Parathyroid adenoma (tissue), 2 donors: Measurements from ENCODE around the gene LFNG.

Experiments used
- H2AFZ ChIP-seq: fragments of 300-600 bp; sonication (generic); one replicate; pipeline ENCODE4 v1.7.0; 2017; ENCODE audit warnings: antibody characterized with exemption, mild to moderate bottlenecking
- H3K27ac ChIP-seq: fragments of 300-600 bp; sonication (generic); one replicate; pipeline ENCODE4 v1.7.0; 2017
- H3K27me3 ChIP-seq: fragments of 300-600 bp; sonication (generic); one replicate; pipeline ENCODE4 v1.7.0; 2017; ENCODE audit warnings: low read length; ENCODE audit not compliant: control insufficient read depth, insufficient read depth
- H3K36me3 ChIP-seq: fragments of 300-600 bp; sonication (generic); one replicate; pipeline ENCODE4 v1.7.0; 2017; ENCODE audit warnings: low read length; ENCODE audit not compliant: control insufficient read depth, insufficient read depth
- H3K4me1 ChIP-seq: fragments of 300-600 bp; sonication (generic); one replicate; pipeline ENCODE4 v1.7.0; 2017; ENCODE audit warnings: control low read depth
- H3K4me2 ChIP-seq: fragments of 300-600 bp; sonication (generic); one replicate; pipeline ENCODE4 v1.7.0; 2017; ENCODE audit warnings: low read length
- H3K4me3 ChIP-seq: fragments of 300-600 bp; sonication (generic); one replicate; pipeline ENCODE4 v1.7.0; 2017; ENCODE audit warnings: low read depth, low read length
- H3K79me2 ChIP-seq: fragments of 300-600 bp; sonication (generic); one replicate; pipeline ENCODE4 v1.7.0; 2017; ENCODE audit warnings: control low read depth
- H3K9ac ChIP-seq: fragments of 300-600 bp; sonication (generic); one replicate; pipeline ENCODE4 v1.7.0; 2017; ENCODE audit warnings: mild to moderate bottlenecking
- H3K9me3 ChIP-seq: fragments of 300-600 bp; sonication (generic); one replicate; pipeline ENCODE4 v1.7.0; 2017; ENCODE audit warnings: low read length; ENCODE audit not compliant: control insufficient read depth
- CTCF ChIP-seq: fragments of 300-600 bp; sonication (generic); IDR thresholded peaks from one replicate; pipeline ENCODE4 v1.7.0; 2017; ENCODE audit warnings: antibody characterized with exemption, mild to moderate bottlenecking
- donor health status: primary hyperparathyroidism.

LFNG gene

GRCh38 chr7:2553831-2554581 is 34.4 kb downstream of the LFNG start:
- TF ChIP-seq CTCF: no peak
- no peaks in the 10 kb centered on the region for H3K27me3 ChIP-seq
- peaks cover 4% of the 10 kb centered on the region for H3K4me1 ChIP-seq
- no peak overlapping the region for H3K27ac ChIP-seq
- peak overlapping the region; percentile 87 for H3K4me3 ChIP-seq
- H2AFZ ChIP-seq: peak overlapping the region; percentile 9
- H3K79me2 ChIP-seq: peaks cover 14% of the 10 kb centered on the region
- no peaks in the 10 kb centered on the region for H3K36me3 ChIP-seq
- no peak overlapping the region for H3K9ac ChIP-seq
- peak overlapping the region; percentile 87 for H3K4me2 ChIP-seq
- no peaks in the 10 kb centered on the region for H3K9me3 ChIP-seq

GRCh38 chr7:2554661-2555111 is 35.1 kb downstream of the LFNG start:
- Histone ChIP-seq H3K27me3 (no peaks in the 10 kb centered on the region), H3K9ac (no peak overlapping the region), H3K4me2 (peak overlapping the region; percentile 87), H3K4me3 (peak overlapping the region; percentile 87), H3K36me3 (no peaks in the 10 kb centered on the region), H3K79me2 (peaks cover 19% of the 10 kb centered on the region), H2AFZ (peak overlapping the region; percentile 100), H3K9me3 (no peaks in the 10 kb centered on the region), H3K27ac (no peak overlapping the region), H3K4me1 (peaks cover 4% of the 10 kb centered on the region)
- no peak for TF ChIP-seq CTCF

GRCh38 chr7:2555121-2556052 is 35.8 kb downstream of the LFNG start, which contains the start of gene BRAT1:
BRAT1 (minus strand) TSS chr7:2555524; CDS start chr7:2554431, 1,093 bp downstream.
- H3K4me1 ChIP-seq: peaks cover 8% of the 10 kb centered on the region
- H3K9me3 ChIP-seq: no peaks in the 10 kb centered on the region
- no peaks in the 10 kb centered on the region for H3K36me3 ChIP-seq
- H3K4me3 ChIP-seq: peak within 1 kb of the TSS; percentile 87
- peak; percentile 39 for TF ChIP-seq CTCF
- H3K9ac ChIP-seq: peak within 1 kb of the TSS; percentile 73
- peak within 1 kb of the TSS; percentile 87 for H3K4me2 ChIP-seq
- H3K79me2 ChIP-seq: peaks cover 24% of the 10 kb centered on the region
- no peaks in the 10 kb centered on the region for H3K27me3 ChIP-seq
- peak within 1 kb of the TSS; percentile 98 for H3K27ac ChIP-seq
- H2AFZ ChIP-seq: peak within 1 kb of the TSS; percentile 100

DNA sequence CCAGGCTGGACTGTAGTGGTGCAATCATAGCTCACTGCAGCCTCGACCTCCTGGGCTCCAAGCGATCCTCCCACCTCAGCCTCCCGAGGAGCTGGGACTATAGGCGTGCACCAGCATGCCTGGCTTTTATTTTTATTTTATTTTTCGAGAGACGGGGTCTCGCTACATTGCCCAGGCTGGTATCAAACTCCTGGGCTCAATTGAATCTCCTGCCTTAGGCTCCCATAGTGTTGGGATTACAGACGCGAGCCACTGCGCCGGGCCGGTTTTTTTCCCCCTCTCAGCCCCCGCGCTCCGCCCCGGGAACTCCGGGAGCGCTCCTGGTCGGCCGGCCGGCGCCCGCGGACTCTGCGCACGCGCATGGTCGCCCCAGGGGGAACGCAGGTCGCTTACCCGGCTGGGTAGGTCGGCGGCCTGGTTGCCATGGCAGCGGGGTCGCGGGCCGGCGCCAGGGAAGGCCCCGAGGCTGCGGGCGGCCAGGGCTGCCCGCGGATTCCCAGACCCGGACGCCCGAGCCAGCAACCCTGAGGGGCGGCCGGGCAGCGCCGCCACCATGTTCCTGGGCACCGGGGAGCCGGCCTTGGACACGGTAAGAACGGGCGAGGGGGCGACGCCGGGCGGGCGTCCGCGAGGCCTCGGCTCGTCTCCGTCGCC is 39.2 kb downstream of the LFNG start, which contains the start of gene IQCE:
Gene IQCE (plus strand): TSS at position 351 of the 654 bp plus-strand sequence. CDS start 203 bp downstream, at position 554.
- Histone ChIP-seq H3K4me2 (peak within 1 kb of the TSS; percentile 85), H3K4me1 (peaks cover 8% of the 10 kb centered on the region), H3K9me3 (no peaks in the 10 kb centered on the region), H3K27ac (peak within 1 kb of the TSS; percentile 9), H3K79me2 (peaks cover 19% of the 10 kb centered on the region), H2AFZ (peak within 1 kb of the TSS; percentile 86), H3K27me3 (no peaks in the 10 kb centered on the region), H3K4me3 (peak within 1 kb of the TSS; percentile 81), H3K36me3 (no peaks in the 10 kb centered on the region), H3K9ac (peak within 1 kb of the TSS; percentile 73)
- no peak for TF ChIP-seq CTCF
